OCI-LY7 (cell line): Measurements from ENCODE around the gene FUT3. TPM values are rescaled to one million over a fixed set of nuclear protein-coding genes. Genes with fewer than 3 reads are reported as not detected.

Source experiments
- BruUV-seq: library from RNA; stranded (reverse); fragments of 400-500 nt; replicated peaks from 2 replicates; lab custom pipeline; 2021; lab: Mats Ljungman, UMichigan
- CTCF ChIA-PET: fragments of 300-600 bp; sonication (Branson Sonifier 250); formaldehyde crosslinking; loops from one replicate; lab custom pipeline; 2022; ENCODE audit warnings: antibody characterized with exemption; ENCODE audit not compliant: unreplicated experiment; lab: Charles Lee
- POLR2A ChIA-PET: fragments of 300-600 bp; sonication (Branson Sonifier 250); formaldehyde crosslinking; loops from one replicate; lab custom pipeline; 2022; ENCODE audit warnings: antibody characterized with exemption; lab: Charles Lee
- DNase-seq: peaks from one replicate; pipeline ENCODE4 v3.0.0-alpha.2; 2015; ENCODE audit warnings: low spot score
- H2AFZ ChIP-seq: fragments of 200-600 bp; sonication (generic), shearing (Covaris generic); 2 replicates; pipeline ENCODE4 v1.6.1; 2014; ENCODE audit warnings: mild to moderate bottlenecking, antibody characterized with exemption, low read length, moderate library complexity
- H3K27ac ChIP-seq: fragments of 200-600 bp; sonication (generic); 2 replicates; pipeline ENCODE4 v1.5.1; 2014; ENCODE audit warnings: mixed run types, low read depth, mild to moderate bottlenecking, moderate library complexity, low read length, inconsistent platforms; ENCODE audit not compliant: poor library complexity, severe bottlenecking
- H3K36me3 ChIP-seq: fragments of 200-600 bp; sonication (generic); 2 replicates; pipeline ENCODE4 v1.6.1; 2014; ENCODE audit warnings: mild to moderate bottlenecking, antibody characterized with exemption, low read length, moderate library complexity, mixed read lengths; ENCODE audit not compliant: insufficient read depth
- H3K4me1 ChIP-seq: fragments of 200-600 bp; sonication (generic); 2 replicates; pipeline ENCODE4 v1.5.1; 2014; ENCODE audit warnings: mild to moderate bottlenecking, low read length; ENCODE audit not compliant: insufficient read depth, poor library complexity, severe bottlenecking
- H3K4me2 ChIP-seq: fragments of 200-600 bp; sonication (generic); 2 replicates; pipeline ENCODE4 v1.6.1; 2014; ENCODE audit warnings: mild to moderate bottlenecking, low read length
- H3K4me3 ChIP-seq: fragments of 200-600 bp; sonication (generic); 2 replicates; pipeline ENCODE4 v1.5.1; 2014; ENCODE audit warnings: mild to moderate bottlenecking, low read depth, low read length; ENCODE audit not compliant: poor library complexity, severe bottlenecking
- H3K79me2 ChIP-seq: fragments of 200-600 bp; sonication (generic); 2 replicates; pipeline ENCODE4 v1.6.1; 2016; ENCODE audit warnings: low read depth, mild to moderate bottlenecking, low read length, moderate library complexity, mixed read lengths; ENCODE audit not compliant: insufficient read depth
- H3K9me2 ChIP-seq: fragments of 200-600 bp; sonication (generic); 2 replicates; pipeline ENCODE4 v1.6.1; 2016; ENCODE audit warnings: mild to moderate bottlenecking, low read length, mixed read lengths; ENCODE audit not compliant: insufficient read depth
- H3K9me3 ChIP-seq: fragments of 200-600 bp; sonication (generic); 2 replicates; pipeline ENCODE4 v1.6.1; 2014; ENCODE audit warnings: mild to moderate bottlenecking, mixed run types, low read length, mixed read lengths
- H4K20me1 ChIP-seq: fragments of 200-600 bp; sonication (generic); 2 replicates; pipeline ENCODE4 v1.6.1; 2014; ENCODE audit warnings: mild to moderate bottlenecking, antibody characterized with exemption, low read length, moderate library complexity, mixed read lengths; ENCODE audit not compliant: insufficient read depth
- CTCF ChIP-seq: fragments of 200-600 bp; sonication (generic); conservative IDR thresholded peaks from 2 replicates; pipeline ENCODE4 v1.5.1; 2014; ENCODE audit warnings: mild to moderate bottlenecking, antibody characterized with exemption, low read length, moderate library complexity, mixed read lengths
- EZH2phosphoT487 ChIP-seq: fragments of 200-600 bp; sonication (generic); IDR thresholded peaks from 2 replicates; pipeline ENCODE4 v1.6.1; 2018; ENCODE audit warnings: low read depth, borderline replicate concordance, mild to moderate bottlenecking, mixed run types, antibody characterized with exemption, low read length, moderate library complexity, mixed read lengths
- intact Hi-C: fragments of 100-400 bp; cut with micrococcal nuclease; formaldehyde crosslinking; loops from one replicate; pipeline ENCODE4 v1.10.0; 2022; ENCODE audit not compliant: unreplicated experiment
- total RNA-seq, 2 experiments: library from RNA; depleted of rRNA in 1 of 2; stranded (reverse); fragments of >200 nt in 1 of 2; shearing (Covaris generic) in 1 of 2; gene quantifications; 2 replicates each; pipeline ENCODE4 v1.2.3, GENCODE V29; 2014 to 2022

FUT3 gene
- total RNA-seq, 2 experiments from 2014 or later: 0.47 TPM; not detected in 1

GRCh38 chr19:5814123-5814851 lies 37.0 kb downstream of the FUT3 start:
- Histone ChIP-seq H3K4me2 (no peak overlapping the region), H3K27ac (no peak overlapping the region), H3K4me3 (no peak overlapping the region), H2AFZ (no peak overlapping the region), H3K4me1 (no peaks in the 10 kb centered on the region), H4K20me1 (no peaks in the 10 kb centered on the region), H3K79me2 (no peaks in the 10 kb centered on the region), H3K9me2 (no peaks in the 10 kb centered on the region), H3K36me3 (no peaks in the 10 kb centered on the region), H3K9me3 (no peaks in the 10 kb centered on the region)
- no peak for DNase-seq
- POLR2A ChIA-PET: no interaction called here
- intact Hi-C loops: no loop called here
- CTCF ChIA-PET: no interaction called here
- no TSS peak for BruUV-seq
- TF ChIP-seq CTCF: no peak
- TF ChIP-seq EZH2phosphoT487: no peak

- H3K9me3 ChIP-seq: no peaks in the 10 kb centered on the region
- H3K4me1 ChIP-seq: no peaks in the 10 kb centered on the region
- H3K79me2 ChIP-seq: no peaks in the 10 kb centered on the region
- CTCF ChIA-PET: no interaction called here
- no peak overlapping the region for H2AFZ ChIP-seq
- intact Hi-C loops: no loop called here
- POLR2A ChIA-PET: no interaction called here
- H3K36me3 ChIP-seq: no peaks in the 10 kb centered on the region
- no peak overlapping the region for H3K4me3 ChIP-seq
- no peaks in the 10 kb centered on the region for H4K20me1 ChIP-seq
- H3K4me2 ChIP-seq: no peak overlapping the region
- no peak for DNase-seq
- H3K9me2 ChIP-seq: no peaks in the 10 kb centered on the region
- TF ChIP-seq EZH2phosphoT487 (no peak), CTCF (no peak)
- BruUV-seq: no TSS peak
- no peak overlapping the region for H3K27ac ChIP-seq
Measured at GRCh38 chr19:5811117-5811516, 40.1 kb downstream of the FUT3 start.

- Histone ChIP-seq H3K4me3 (no peak overlapping the region), H2AFZ (no peak overlapping the region), H3K9me2 (no peaks in the 10 kb centered on the region), H3K36me3 (no peaks in the 10 kb centered on the region), H3K4me2 (no peak overlapping the region), H4K20me1 (no peaks in the 10 kb centered on the region), H3K79me2 (no peaks in the 10 kb centered on the region), H3K4me1 (peaks cover 8% of the 10 kb centered on the region), H3K27ac (no peak overlapping the region), H3K9me3 (no peaks in the 10 kb centered on the region)
- CTCF ChIA-PET: no interaction called here
- TF ChIP-seq EZH2phosphoT487 (no peak), CTCF (no peak)
- POLR2A ChIA-PET: interaction anchor here (0.7 to 0.8 kb wide), 2 partner anchors 93 to 226 kb away, joined by 3 read pairs; no protein-coding TSS in a partner anchor
- BruUV-seq: no TSS peak
- no peak for DNase-seq
- intact Hi-C loops: no loop called here
Measured at GRCh38 chr19:5809469-5809868, 41.8 kb downstream of the FUT3 start.
